BLaER1 treated with 17β-estradiol and CSF1 and Interleukin-3, amounts not matched to agents 10 nM and 100 nM (cell line): ENCODE results near the gene AQP3.

ENCODE experiments used
- H3K27ac ChIP-seq, 11 experiments: shearing (Covaris generic); formaldehyde crosslinking; 2 replicates each; pipeline ENCODE4 v1.8.1; 2022
- H3K27me3 ChIP-seq, 11 experiments: shearing (Covaris generic); formaldehyde crosslinking; 2 replicates each; pipeline ENCODE4 v1.8.1; 2022
- H3K36me3 ChIP-seq, 11 experiments: shearing (Covaris generic); formaldehyde crosslinking; 2 replicates each; pipeline ENCODE4 v1.8.1; 2022
- H3K4me1 ChIP-seq, 10 experiments: shearing (Covaris generic); formaldehyde crosslinking; 2 replicates each; pipeline ENCODE4 v1.8.1; 2022
- H3K4me2 ChIP-seq, 11 experiments: shearing (Covaris generic); formaldehyde crosslinking; 2 replicates each; pipeline ENCODE4 v1.8.1; 2022
- H3K4me3 ChIP-seq, 10 experiments: shearing (Covaris generic); formaldehyde crosslinking; 2 replicates each; pipeline ENCODE4 v1.8.1; 2022
- H3K9ac ChIP-seq, 11 experiments: shearing (Covaris generic); formaldehyde crosslinking; 2 replicates each; pipeline ENCODE4 v1.8.1; 2022
- H3K9me3 ChIP-seq, 11 experiments: shearing (Covaris generic); formaldehyde crosslinking; replicated peaks in 1 of 11; 2 replicates each; pipeline ENCODE4 v1.8.1; 2022
- H4K20me1 ChIP-seq, 11 experiments: shearing (Covaris generic); formaldehyde crosslinking; 2 replicates each; pipeline ENCODE4 v1.8.1; 2022
- Cebpa-rat ChIP-seq, 11 experiments: shearing (Covaris generic); IDR thresholded peaks; 2 replicates each; pipeline ENCODE4 v1.8.1; 2022

The AQP3 gene

DNA sequence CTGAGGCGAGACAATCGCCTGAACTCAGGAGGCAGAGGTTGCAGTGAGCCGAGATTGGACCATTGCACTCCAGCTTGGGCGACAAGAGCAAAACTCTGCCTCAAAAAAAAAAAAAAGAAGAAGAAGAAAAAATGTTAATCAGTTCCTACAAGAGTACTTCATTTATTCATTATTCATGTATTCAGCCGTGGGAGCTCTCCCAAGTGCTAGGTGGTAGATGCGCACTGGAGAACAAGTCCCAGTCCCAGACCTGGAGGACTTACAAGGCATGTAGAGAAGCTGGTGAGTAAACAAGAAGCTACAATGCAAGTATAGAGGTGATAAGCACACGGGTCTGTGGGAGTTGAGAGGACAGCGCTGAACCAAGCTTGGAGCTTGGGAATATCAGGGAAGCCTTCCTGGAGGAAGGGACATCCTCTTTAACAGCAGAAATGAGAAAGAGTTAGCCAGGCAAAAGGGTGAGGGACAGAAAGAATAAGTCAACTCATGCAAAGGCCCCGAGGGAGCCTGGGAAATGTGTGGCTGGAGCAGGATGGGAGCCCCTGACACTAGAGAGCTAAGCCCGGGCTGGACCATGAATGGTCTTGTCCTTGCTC, 27.6 kb downstream of the AQP3 start:
- H3K9ac ChIP-seq, result no peak overlapping the region
- H4K20me1 ChIP-seq, result no peaks in the 10 kb centered on the region
- no peak overlapping the region for H3K4me2 ChIP-seq
- no peaks in the 10 kb centered on the region for H3K27me3 ChIP-seq
- no peak overlapping the region for H3K4me3 ChIP-seq
- H3K36me3 ChIP-seq, result no peaks in the 10 kb centered on the region
- H3K9me3 ChIP-seq, result no peaks in the 10 kb centered on the region
- H3K4me1 ChIP-seq, result peaks cover 0 to 8% (median 3%) of the 10 kb centered on the region in 10 experiments; a peak in 5 of 20 replicates
- TF ChIP-seq Cebpa-rat (IDR thresholded peaks at IDR 0.05), result no peak
- no peak overlapping the region for H3K27ac ChIP-seq

- H3K9ac ChIP-seq, result no peak overlapping the region
- no peaks in the 10 kb centered on the region for H4K20me1 ChIP-seq
- no peak overlapping the region for H3K27ac ChIP-seq
- no peak for TF ChIP-seq Cebpa-rat (IDR thresholded peaks at IDR 0.05)
- peaks cover 0 to 14% (median 3%) of the 10 kb centered on the region in 10 experiments; a peak in 7 of 20 replicates for H3K4me1 ChIP-seq
- no peak overlapping the region for H3K4me2 ChIP-seq
- no peaks in the 10 kb centered on the region for H3K36me3 ChIP-seq
- H3K9me3 ChIP-seq, result no peaks in the 10 kb centered on the region
- H3K27me3 ChIP-seq, result no peaks in the 10 kb centered on the region
- no peak overlapping the region for H3K4me3 ChIP-seq
Measured at GRCh38 chr9:33418090-33418489, 29.3 kb downstream of the AQP3 start.

- H3K36me3 ChIP-seq, result no peaks in the 10 kb centered on the region
- H3K4me2 ChIP-seq, result no peak overlapping the region
- H4K20me1 ChIP-seq, result no peaks in the 10 kb centered on the region
- no peaks in the 10 kb centered on the region for H3K9me3 ChIP-seq
- H3K9ac ChIP-seq, result no peak overlapping the region
- no peak overlapping the region for H3K27ac ChIP-seq
- H3K27me3 ChIP-seq, result no peaks in the 10 kb centered on the region
- no peak overlapping the region for H3K4me3 ChIP-seq
- H3K4me1 ChIP-seq, result peaks cover 0 to 14% (median 3%) of the 10 kb centered on the region in 10 experiments; a peak in 7 of 20 replicates
- no peak for TF ChIP-seq Cebpa-rat (IDR thresholded peaks at IDR 0.05)
Measured at GRCh38 chr9:33416996-33417395, 30.4 kb downstream of the AQP3 start.

GRCh38 chr9:33415501-33416038, 31.8 kb downstream of the AQP3 start:
- Histone ChIP-seq H3K9ac (no peak overlapping the region), H4K20me1 (no peaks in the 10 kb centered on the region), H3K4me3 (no peak overlapping the region), H3K9me3 (no peaks in the 10 kb centered on the region), H3K27ac (no peak overlapping the region), H3K4me2 (peak overlapping the region in 3 of 11 experiments; percentile 0 to 12 (median 11); a peak in 1 of 22 replicates), H3K4me1 (peaks cover 0 to 14% (median 3%) of the 10 kb centered on the region in 10 experiments; a peak in 7 of 20 replicates), H3K36me3 (no peaks in the 10 kb centered on the region), H3K27me3 (no peaks in the 10 kb centered on the region)
- TF ChIP-seq Cebpa-rat (IDR thresholded peaks at IDR 0.05), result no peak

DNA sequence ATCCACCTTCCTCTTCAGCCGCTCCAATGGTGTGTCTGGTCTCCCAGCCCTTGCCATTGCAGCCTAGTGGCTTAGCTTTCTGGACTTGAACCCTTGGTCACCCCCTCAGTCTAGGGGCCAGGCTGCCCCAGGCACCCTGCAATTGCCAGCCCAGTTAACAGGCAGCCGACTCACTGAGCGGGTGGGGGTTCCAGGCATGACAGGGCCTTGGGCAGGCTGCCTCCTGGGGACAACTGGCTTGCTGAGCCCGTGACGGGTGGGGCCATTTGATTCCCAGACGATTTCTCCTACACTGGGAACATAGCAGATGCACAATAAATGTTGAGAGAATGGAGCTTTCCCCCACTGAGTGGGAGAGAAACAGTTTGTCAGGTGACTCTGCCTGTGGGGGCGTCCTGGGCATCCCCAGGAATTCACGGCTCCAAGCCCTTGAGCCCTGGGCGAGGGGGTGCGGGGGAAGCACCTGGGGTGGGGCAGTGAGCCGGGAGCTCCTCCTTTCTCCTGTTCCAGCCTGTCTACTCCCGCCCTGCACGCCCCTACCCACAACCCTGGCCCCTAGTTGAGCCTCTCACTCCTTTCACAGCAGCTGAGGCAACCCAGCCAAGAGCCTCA, 32.4 kb downstream of the AQP3 start:
- Histone ChIP-seq H3K4me2 (peak overlapping the region in 3 of 11 experiments; percentile 0 to 12 (median 11); a peak in 1 of 22 replicates), H3K9me3 (no peaks in the 10 kb centered on the region), H3K9ac (no peak overlapping the region), H4K20me1 (no peaks in the 10 kb centered on the region), H3K27ac (no peak overlapping the region), H3K36me3 (no peaks in the 10 kb centered on the region), H3K27me3 (no peaks in the 10 kb centered on the region), H3K4me1 (peaks cover 0 to 14% (median 3%) of the 10 kb centered on the region in 10 experiments; a peak in 7 of 20 replicates), H3K4me3 (no peak overlapping the region)
- TF ChIP-seq Cebpa-rat (IDR thresholded peaks at IDR 0.05), result no peak

DNA sequence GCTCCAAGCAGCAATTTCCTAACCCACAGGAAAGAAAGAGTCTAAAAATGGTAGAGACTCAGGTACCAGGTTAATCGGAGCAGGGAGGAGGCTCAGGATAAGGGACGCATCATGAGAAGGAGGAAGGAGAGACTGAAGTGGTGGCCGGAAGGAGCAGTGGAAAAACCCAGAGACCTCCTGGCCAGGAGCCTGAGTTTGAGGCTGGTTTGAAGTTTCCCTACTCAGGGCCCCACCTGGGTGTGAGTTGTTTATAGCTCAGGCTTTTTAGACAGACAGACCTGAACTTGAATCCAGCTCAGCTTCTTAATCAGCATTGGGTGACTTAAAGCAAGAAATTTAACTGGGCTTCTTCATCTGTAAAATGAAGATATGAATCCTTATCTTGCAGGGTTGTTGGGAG, 33.1 kb downstream of the AQP3 start:
- H4K20me1 ChIP-seq, result no peaks in the 10 kb centered on the region
- no peak for TF ChIP-seq Cebpa-rat (IDR thresholded peaks at IDR 0.05)
- H3K9me3 ChIP-seq, result no peaks in the 10 kb centered on the region
- H3K4me3 ChIP-seq, result no peak overlapping the region
- H3K4me2 ChIP-seq, result no peak overlapping the region
- H3K27me3 ChIP-seq, result no peaks in the 10 kb centered on the region
- no peaks in the 10 kb centered on the region for H3K36me3 ChIP-seq
- no peak overlapping the region for H3K9ac ChIP-seq
- H3K4me1 ChIP-seq, result peaks cover 0 to 14% (median 3%) of the 10 kb centered on the region in 10 experiments; a peak in 7 of 20 replicates
- no peak overlapping the region for H3K27ac ChIP-seq

DNA sequence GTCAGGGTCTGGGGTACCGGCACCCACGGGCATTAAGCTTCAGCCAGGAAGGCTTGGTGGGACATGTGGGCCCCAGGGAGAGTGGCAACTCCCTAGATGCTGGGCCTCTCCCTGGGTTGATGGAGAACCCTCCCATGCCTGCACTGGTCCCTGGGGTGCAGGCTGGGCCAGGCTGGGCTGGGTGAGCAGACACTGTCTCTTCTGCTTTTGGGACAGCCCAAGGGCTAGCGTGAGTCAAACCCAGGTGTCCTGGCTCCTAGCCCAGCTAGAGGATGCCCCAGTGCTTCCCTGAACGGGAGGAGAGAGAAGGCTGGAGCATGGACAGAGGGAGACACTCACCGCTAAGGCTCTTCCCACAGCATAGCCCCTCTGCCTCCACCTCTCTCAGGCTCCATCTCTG, 39.3 kb downstream of the AQP3 start:
- no peaks in the 10 kb centered on the region for H3K27me3 ChIP-seq
- no peaks in the 10 kb centered on the region for H3K9me3 ChIP-seq
- H3K4me3 ChIP-seq, result no peak overlapping the region
- peaks cover 0 to 13% (median 11%) of the 10 kb centered on the region in 10 experiments; a peak in 15 of 20 replicates for H3K4me1 ChIP-seq
- H3K36me3 ChIP-seq, result no peaks in the 10 kb centered on the region
- no peak overlapping the region for H3K27ac ChIP-seq
- no peak for TF ChIP-seq Cebpa-rat (IDR thresholded peaks at IDR 0.05)
- peak overlapping the region in 2 of 11 experiments; percentile 36 to 38; a peak in 2 of 22 replicates for H3K9ac ChIP-seq
- H3K4me2 ChIP-seq, result peak overlapping the region in 7 of 11 experiments; percentile 22 to 61 (median 48); a peak in 14 of 22 replicates
- no peaks in the 10 kb centered on the region for H4K20me1 ChIP-seq

DNA sequence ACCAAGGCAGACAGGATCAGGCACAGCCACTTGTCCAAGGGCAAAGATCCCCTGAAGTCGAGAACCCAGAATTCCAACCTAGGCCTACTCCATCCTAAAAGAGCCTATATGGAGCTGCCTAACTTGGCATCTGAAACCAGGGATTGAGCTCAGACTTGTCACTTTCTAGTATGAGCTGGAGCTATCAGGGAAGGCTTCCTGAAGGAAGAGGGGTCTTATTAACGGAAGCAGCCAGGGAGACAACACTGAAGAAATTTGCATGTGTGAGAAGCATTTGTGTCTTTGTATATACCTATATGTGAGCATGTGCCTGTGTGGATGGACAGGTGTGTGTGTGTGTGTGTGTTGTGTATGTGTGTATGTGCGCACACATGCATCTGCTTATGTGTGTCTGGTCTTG, 40.3 kb downstream of the AQP3 start:
- H3K9me3 ChIP-seq, result no peaks in the 10 kb centered on the region
- H3K27me3 ChIP-seq, result no peaks in the 10 kb centered on the region
- H3K4me2 ChIP-seq, result no peak overlapping the region
- H4K20me1 ChIP-seq, result no peaks in the 10 kb centered on the region
- H3K27ac ChIP-seq, result no peak overlapping the region
- H3K9ac ChIP-seq, result no peak overlapping the region
- H3K4me3 ChIP-seq, result no peak overlapping the region
- H3K36me3 ChIP-seq, result no peaks in the 10 kb centered on the region
- peaks cover 0 to 17% (median 14%) of the 10 kb centered on the region in 10 experiments; a peak in 15 of 20 replicates for H3K4me1 ChIP-seq
- no peak for TF ChIP-seq Cebpa-rat (IDR thresholded peaks at IDR 0.05)

- no peak overlapping the region for H3K4me3 ChIP-seq
- H3K27me3 ChIP-seq, result no peaks in the 10 kb centered on the region
- peaks cover 0 to 17% (median 14%) of the 10 kb centered on the region in 10 experiments; a peak in 15 of 20 replicates for H3K4me1 ChIP-seq
- TF ChIP-seq Cebpa-rat (IDR thresholded peaks at IDR 0.05), result no peak
- no peak overlapping the region for H3K27ac ChIP-seq
- 0 out of 22 replicates have a peak overlapping the region, but pooled peaks of 1 of the 11 experiments have one; percentile 11 for H3K9ac ChIP-seq
- H3K9me3 ChIP-seq, result no peaks in the 10 kb centered on the region
- H3K36me3 ChIP-seq, result no peaks in the 10 kb centered on the region
- no peaks in the 10 kb centered on the region for H4K20me1 ChIP-seq
- no peak overlapping the region for H3K4me2 ChIP-seq
Measured at GRCh38 chr9:33404788-33405362, 42.5 kb downstream of the AQP3 start.
